ENCODE measurements around the gene UNC119B.

UNC119B gene

GRCh38 chr12:120739821-120740613, 29.8 kb downstream of the UNC119B start:
- DNase-seq (ENCODE audit: low read depth, low spot score), result no peak

- no peak for DNase-seq (ENCODE audit: low read depth, low spot score)
Measured at GRCh38 chr12:120740871-120741270, 30.6 kb downstream of the UNC119B start.

GRCh38 chr12:120741476-120742421, 31.5 kb downstream of the UNC119B start:
- DNase-seq (ENCODE audit: low read depth, low spot score), result no peak

- DNase-seq (ENCODE audit: low read depth, low spot score), result no peak
Measured at GRCh38 chr12:120744922-120745493, 34.8 kb downstream of the UNC119B start.

- DNase-seq (ENCODE audit: low read depth, low spot score), result no peak
Measured at GRCh38 chr12:120748242-120748641, 38.0 kb downstream of the UNC119B start.

GRCh38 chr12:120749256-120749655, 39.0 kb downstream of the UNC119B start:
- DNase-seq (ENCODE audit: low read depth, low spot score), result no peak

GRCh38 chr12:120750806-120751205, 40.5 kb downstream of the UNC119B start:
- no peak for DNase-seq (ENCODE audit: low read depth, low spot score)

GRCh38 chr12:120751389-120751788, 41.1 kb downstream of the UNC119B start:
- no peak for DNase-seq (ENCODE audit: low read depth, low spot score)

- DNase-seq (ENCODE audit: low read depth, low spot score), result no peak
Measured at GRCh38 chr12:120754792-120755191, 44.5 kb downstream of the UNC119B start.

GRCh38 chr12:120755269-120755668, 45.0 kb downstream of the UNC119B start:
- no peak for DNase-seq (ENCODE audit: low read depth, low spot score)

- DNase-seq (ENCODE audit: low read depth, low spot score), result no peak
Measured at GRCh38 chr12:120757226-120757742, 47.0 kb downstream of the UNC119B start.

GRCh38 chr12:120757949-120758348, 47.7 kb downstream of the UNC119B start:
- DNase-seq (ENCODE audit: low read depth, low spot score), result no peak

GRCh38 chr12:120758798-120759590, 48.7 kb downstream of the UNC119B start:
- no peak for DNase-seq (ENCODE audit: low read depth, low spot score)

- no peak for DNase-seq (ENCODE audit: low read depth, low spot score)
Measured at GRCh38 chr12:120759591-120760348, 49.5 kb downstream of the UNC119B start.

- no peak for DNase-seq (ENCODE audit: low read depth, low spot score)
Measured at GRCh38 chr12:120760349-120761254, 50.3 kb downstream of the UNC119B start.

GRCh38 chr12:120761519-120761934, 51.3 kb downstream of the UNC119B start:
- peak; percentile 76 for DNase-seq (ENCODE audit: low read depth, low spot score)

- no peak for DNase-seq (ENCODE audit: low read depth, low spot score)
Measured at GRCh38 chr12:120762086-120762485, 51.8 kb downstream of the UNC119B start.

GRCh38 chr12:120763250-120763649, 53.0 kb downstream of the UNC119B start:
- no peak for DNase-seq (ENCODE audit: low read depth, low spot score)

GRCh38 chr12:120764816-120765215, 54.6 kb downstream of the UNC119B start:
- DNase-seq (ENCODE audit: low read depth, low spot score), result no peak

Measured in brain pericyte (primary cell).